Measurements from ENCODE around the gene TSPYL6. TPM values are rescaled to one million over a fixed set of nuclear protein-coding genes. Genes with fewer than 3 reads are reported as not detected.
A peak's percentile ranks its signal among the peaks of the same experiment; 100 is the strongest.

The TSPYL6 gene
- total RNA-seq, 2 donors from 2014 or later = not detected

DNA sequence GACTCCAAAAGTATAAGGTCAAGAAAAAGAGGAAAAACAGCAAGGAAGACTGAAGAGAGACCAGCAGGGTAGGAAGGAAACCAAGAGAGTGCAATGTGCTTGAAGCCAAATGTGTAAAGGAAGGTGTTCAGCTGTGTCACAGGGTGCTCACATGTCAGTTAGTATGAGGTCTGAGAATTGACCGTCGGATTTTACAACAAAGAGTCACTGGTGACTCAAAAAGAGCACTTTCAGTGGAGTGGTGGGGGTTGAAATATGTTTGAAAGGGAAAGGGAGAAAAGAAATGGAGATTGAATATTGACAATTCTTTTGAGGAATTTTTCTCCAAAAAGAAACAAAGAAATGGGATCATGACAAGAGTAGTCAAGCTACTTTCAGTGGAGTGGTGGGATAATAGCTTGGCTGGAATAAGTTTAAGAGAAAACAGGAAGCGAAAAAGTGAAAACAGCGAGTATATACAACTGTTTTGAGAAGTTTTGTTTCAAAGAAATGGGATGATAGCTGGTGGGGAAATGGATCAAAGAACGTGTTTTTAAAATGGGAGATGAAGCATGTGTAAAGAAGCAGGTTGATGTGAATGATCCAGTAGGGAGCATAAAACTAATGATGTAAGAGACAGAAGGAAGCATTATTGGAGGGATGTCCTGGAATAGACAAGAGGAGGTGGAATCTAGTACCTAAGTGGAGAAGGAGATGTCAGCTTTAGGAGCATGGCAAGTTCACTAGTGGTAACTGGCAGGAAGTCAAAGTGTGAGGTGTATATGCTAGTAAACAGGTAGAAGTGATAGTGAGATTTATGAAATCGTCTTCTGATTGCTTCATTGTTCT lies 3.6 kb upstream of the TSPYL6 start:
- no peak for DNase-seq (ENCODE audit: low spot score)
- intact Hi-C loops (cut with DNase I) = no loop called here

DNA sequence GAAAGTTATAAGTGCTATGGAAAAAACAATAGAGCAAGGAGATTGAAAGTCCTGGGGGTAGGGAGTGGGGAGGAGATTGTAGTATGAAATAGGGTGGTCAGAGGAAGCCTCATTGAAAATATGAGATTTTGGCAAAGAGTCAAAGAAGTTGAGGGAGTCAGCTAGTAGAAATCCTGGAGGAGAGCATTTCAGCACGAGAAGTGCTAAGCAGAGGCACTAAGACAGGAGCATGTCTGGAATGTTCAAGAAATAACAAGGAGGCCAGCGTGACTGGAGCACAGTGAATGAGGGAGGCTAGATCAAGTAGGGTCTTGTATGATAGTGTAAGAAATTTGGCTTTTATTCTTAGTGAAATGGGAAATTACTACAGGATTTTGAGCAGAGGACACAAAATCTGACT lies 2.1 kb upstream of the TSPYL6 start:
- intact Hi-C loops (cut with DNase I) = no loop called here
- no peak for DNase-seq (ENCODE audit: low spot score)

DNA sequence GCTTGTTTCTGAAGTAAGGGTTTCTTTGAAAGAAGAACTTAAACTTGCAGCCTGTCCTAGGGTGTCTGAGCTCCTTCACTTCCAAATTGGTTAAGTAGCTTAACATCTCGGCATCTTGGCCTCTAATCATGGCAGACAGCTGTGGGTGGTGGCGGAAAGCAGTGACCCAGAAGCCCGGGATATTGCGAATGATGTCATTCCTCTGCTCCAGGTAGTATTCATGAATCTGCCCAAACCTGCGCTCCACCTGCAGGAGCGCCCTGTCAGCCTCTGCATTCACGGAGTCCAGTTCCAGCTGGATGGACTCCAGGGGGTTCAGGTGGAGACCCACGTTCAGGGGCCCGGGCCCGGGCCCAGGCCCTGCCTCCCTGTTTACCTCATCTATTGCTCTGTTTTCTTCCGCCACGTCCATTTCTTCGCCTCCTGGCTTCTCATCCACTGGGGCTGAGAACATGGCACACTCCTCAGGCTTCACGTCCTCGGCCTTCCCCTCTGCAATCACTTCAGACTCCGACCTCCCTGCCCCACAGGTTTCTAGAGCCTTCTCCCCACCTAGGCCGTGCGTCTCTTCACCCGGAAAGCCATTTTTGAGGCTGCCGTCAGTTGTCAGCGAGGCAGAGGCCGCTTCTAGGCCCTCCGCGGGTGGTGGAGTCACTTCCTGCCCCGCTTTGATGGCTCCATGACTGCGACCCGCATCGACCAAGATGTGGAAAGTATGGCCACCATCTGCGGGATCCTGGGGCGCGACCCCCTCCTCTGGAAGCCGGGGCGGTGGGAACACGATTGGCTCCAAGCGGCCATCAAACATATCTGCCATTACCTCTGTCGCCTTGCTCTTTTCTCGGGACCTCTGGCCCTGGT lies 569 bp downstream of the TSPYL6 start:
- intact Hi-C loops (cut with DNase I) = loop anchor here in 1 of 2 donors (2.0 kb wide), 1 partner anchor 41 kb away; no protein-coding TSS in a partner anchor
- no peak for DNase-seq (ENCODE audit: low spot score)

DNA sequence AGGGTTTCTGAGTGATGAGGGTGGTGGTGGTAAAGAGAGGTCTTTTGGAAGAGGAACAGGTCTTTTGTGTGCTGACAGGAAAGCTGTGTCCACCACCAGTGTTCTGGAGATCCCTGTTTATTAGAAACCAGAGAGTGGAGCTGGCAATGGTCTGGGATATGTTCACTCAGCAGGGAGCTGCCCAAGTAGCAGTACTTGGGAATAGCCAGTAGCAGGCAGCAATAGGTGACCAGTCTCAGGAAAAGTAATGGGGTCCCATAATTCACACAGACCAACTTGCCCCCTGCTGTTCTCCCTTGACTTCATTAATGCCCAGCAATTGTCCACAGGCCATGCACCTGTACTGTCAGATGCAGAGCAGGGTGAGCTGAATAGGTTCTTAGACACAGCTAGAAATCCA lies 1.8 kb downstream of the TSPYL6 start:
- intact Hi-C loops (cut with DNase I) = no loop called here
- no peak for DNase-seq (ENCODE audit: low spot score)

DNA sequence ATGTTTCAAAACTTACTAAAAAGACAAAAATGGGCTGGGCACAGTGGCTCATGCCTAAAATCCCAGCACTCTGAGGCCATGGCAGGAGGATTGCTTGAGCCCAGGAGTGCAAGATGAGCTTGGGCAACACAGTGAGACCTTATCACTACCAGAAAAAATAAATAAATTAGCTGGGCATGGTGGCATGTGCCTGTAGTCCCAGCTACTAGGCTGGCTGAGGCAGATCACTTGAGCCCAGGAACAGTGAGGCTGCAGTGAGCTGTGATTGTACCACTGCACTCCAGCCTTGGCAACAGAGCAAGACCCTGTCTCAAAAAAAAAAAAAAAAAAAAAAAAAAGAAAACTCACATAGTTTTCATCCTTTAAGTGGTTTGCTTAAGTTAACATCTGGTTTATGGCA lies 6.4 kb downstream of the TSPYL6 start:
- intact Hi-C loops (cut with DNase I) = no loop called here

DNA sequence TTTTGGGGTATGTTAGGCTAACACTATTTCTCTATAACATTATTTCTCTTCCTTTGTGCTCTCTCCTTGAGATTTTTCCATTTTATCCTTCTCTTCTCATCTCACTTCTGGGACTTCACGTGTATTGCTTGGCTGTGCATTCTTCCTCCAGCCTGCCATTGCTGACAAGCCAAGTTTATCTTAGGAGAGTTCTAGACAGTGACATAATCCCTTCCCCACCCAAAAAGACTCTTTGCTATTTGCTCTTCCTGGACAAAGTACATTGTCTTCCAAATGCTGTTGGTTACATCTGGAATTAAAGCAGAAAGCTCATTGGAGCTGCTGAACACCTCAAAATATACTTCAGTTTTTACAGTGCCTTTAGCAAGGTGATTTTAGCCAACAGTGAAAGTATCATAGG lies 8.9 kb downstream of the TSPYL6 start:
- no peak for DNase-seq (ENCODE audit: low spot score)
- intact Hi-C loops (cut with DNase I) = no loop called here

More for the DNA sequence above, 6.4 kb downstream of the TSPYL6 start:
- DNase-seq (ENCODE audit: low spot score) = no peak

DNA sequence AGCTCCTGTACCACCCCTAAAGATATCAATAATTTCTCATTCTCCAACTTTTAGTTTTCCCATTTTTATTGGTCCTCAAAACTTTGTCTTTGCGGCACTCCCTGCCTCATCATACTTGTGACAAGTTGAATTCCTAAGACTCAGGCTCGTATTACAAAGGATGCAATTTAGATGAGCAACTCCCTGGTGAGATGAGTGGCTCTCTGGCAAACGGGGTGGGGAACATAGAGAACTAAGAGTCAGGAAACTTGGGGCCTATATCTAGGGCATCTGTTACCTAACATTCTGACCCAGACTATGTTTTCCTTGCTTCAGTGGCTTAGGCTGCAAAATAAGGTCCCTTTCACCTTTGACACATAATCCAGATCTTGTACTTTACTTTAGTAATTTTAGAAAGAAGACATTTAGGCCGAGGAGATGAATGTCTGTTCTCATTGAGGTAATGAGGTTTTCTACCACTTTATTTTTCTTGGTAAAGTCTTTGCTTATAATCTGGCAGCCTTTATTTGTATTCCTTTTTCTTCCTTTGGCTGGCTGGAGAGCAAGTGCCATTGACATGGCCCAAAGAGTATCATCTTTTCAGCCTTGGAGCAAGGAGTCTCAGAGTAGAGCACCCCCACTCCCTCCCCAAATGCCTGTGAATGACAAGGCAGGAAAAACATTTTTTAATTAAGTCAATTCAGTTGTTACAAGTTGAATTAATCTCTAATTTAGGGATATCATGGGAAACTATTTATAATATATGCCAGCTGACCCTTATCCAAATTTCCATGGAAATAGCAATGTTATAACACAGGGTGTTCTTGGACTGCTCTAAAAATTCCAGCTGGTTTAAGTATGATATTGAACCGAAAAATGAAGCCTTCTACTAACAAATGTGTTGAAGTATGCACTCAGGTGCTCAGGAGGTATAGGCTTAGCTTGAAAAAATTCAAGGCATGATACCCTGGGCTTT lies 15.2 kb downstream of the TSPYL6 start:
- peak; percentile 82 for DNase-seq (ENCODE audit: low spot score)
- intact Hi-C loops (cut with DNase I) = no loop called here

DNA sequence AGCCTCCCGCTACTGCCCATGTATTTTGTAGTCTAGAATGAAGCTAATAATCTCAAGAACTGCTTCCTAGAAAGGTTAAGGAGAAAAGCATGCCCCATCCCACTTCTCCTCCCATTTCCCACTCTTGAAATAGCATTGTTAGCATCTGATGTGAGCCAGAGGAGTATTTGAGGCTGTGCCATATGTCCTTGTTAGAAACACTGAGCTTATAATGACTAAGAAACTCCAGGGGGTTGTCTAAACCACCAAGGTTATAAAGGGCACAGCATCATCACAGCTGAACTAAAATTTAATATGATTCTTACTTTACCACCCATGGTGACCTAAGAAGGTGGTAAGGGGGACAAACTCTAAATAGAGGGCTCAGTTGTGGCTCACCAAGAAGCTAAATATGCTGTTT lies 16.6 kb downstream of the TSPYL6 start:
- intact Hi-C loops (cut with DNase I) = no loop called here
- no peak for DNase-seq (ENCODE audit: low spot score)

DNA sequence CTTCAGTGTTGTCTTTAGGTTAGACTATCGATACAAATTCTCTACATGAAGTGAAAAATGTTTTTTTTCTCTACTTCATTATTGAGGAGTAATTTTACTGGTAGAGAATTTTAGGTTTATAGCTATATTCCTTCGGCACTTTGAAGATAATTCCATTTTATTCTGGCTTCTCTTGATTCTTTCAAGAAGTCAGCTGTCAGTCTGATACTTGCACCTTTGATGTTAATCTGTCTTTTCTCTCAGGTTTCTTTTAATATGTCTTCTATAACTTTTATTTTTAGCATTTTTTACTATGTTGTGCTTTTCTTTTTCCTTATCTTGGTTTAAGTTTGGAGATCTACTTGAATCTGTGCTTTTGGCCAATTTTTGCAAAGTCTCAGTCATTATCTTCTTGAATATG lies 18.6 kb downstream of the TSPYL6 start:
- intact Hi-C loops (cut with DNase I) = no loop called here
- no peak for DNase-seq (ENCODE audit: low spot score)

DNA sequence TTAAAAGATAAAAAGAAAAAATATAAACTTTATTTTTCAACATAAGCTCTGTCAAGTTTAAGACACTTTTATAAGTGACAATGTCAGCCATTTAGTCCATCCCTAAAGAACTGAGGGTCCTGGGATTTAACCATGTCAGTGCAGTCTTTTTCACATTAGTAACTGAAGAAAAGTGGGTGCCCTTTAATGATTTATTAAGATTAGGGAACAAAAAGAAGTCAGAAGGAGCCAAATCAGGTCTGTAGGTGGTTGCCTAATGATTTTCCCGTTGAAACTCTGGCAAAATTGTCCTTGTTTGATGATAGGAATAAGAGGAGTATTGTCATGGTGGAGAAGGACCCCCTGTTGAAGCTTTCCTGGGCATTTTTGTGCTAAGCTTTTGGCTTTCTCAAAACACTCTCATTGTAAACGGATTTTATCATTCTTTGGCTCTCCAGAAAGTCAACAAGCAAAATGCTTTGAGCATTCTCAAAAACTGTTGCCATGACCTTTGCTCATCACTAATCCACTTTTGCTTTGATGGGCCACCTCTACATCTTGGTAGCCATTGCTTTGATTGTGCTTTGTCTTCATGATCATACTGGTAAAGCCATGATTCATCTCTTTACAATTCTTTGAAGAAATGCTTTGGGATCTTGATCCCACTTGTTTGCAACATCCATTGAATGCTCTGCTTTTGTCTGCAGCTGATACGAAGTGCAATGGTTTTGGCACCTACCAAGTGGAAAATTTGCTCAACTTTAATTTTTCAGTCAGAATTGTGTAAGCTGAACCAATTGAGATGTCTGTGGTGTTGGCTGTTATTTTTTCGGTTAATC lies 22.0 kb downstream of the TSPYL6 start:
- intact Hi-C loops (cut with DNase I) = no loop called here
- no peak for DNase-seq (ENCODE audit: low spot score)

DNA sequence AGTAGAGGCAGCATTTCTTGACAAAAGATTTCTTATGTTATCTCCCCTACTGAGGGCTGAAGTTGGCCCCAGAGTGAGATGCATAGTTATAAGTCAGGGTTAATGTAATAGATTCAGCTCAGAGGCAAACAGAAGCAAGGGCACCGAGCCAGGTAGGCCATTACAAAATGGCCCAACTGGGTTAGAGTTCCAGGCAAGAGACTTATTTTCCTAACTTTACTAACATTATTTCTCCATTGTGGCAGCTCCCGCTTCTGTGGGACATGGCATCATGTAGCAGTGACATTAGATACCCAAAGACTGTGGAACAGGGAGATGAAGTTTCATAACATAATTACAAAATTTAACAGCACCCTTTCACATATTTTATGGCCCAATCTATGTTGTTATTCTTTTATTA lies 27.1 kb downstream of the TSPYL6 start:
- intact Hi-C loops (cut with DNase I) = no loop called here
- no peak for DNase-seq (ENCODE audit: low spot score)

DNA sequence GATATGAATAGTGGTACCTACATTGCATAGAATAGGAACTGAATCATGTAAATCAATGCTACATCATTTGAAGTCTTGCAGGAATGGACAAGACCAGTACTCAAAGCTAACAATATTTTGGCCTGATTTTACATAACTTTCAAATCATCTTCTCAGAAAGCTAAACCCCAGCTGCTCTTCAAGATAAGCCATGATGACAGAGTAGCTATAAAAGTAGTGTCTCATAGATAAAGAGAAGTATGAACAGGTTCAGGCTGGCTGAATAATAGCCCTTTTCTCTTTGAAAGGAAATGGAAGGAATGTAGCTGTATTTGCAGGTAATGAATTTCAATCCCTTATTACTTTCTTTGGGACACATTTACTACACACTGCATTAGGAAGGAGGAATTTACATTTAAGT lies 28.2 kb downstream of the TSPYL6 start:
- intact Hi-C loops (cut with DNase I) = no loop called here
- DNase-seq (ENCODE audit: low spot score) = no peak

DNA sequence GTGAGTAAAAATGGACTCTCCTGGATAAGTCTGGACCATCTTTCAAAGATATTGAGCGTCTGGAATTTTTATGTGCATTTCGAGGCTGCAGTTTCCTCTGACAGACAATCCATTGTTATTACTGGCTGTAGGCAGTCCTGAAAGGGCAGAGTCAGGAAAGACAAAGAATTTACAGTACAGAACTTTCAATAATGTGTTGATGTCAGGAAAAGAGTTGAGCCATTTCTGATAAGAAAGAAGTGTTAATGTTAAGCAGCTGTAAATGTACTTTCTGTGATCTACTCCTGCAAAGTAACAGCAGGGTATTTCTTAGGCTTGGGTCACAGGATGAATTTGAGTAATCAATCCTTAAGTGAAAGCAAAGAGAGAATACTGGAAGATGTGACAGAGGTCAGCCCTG lies 29.8 kb downstream of the TSPYL6 start:
- DNase-seq (ENCODE audit: low spot score) = no peak
- intact Hi-C loops (cut with DNase I) = no loop called here

DNA sequence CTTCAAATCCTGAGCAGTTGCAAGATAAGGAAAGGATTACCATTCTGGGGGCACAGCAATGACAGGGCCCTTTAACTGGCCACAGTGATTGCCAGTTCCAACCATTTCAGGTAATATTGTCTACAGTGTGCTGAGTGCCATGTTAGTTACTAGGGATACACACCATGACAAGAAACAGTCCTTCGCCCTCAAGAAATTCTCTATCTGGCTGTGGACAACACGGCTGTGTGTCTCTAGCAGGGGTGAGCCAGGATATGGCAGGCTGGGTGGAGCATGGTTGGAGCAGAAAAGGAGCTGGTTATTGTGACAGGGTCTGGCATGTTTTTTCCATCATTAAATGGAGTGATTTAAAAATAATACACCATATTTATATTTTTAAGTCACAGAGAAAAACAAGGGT lies 31.0 kb downstream of the TSPYL6 start:
- intact Hi-C loops (cut with DNase I) = no loop called here

DNA sequence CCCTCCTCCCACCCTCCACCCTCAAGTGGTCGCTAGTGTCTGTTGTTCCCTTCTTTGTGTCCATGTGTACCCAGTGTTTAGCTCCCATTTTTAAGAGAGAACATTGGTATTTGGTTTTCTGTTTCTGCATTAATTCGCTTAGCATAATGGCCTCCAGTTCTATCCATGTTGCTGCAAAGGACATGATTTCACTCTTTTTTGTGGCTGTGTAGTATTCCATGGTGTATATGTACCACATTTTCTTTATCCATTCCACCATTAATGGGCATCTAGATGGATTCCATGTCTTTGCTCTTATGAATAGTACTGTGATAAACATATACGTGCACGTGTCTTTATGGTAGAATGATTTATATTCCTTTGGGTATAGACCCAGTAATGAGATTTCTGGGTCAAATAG lies 42.9 kb downstream of the TSPYL6 start:
- intact Hi-C loops (cut with DNase I) = no loop called here
- DNase-seq (ENCODE audit: low spot score) = no peak

More for the DNA sequence above, 31.0 kb downstream of the TSPYL6 start:
- no peak for DNase-seq (ENCODE audit: low spot score)

DNA sequence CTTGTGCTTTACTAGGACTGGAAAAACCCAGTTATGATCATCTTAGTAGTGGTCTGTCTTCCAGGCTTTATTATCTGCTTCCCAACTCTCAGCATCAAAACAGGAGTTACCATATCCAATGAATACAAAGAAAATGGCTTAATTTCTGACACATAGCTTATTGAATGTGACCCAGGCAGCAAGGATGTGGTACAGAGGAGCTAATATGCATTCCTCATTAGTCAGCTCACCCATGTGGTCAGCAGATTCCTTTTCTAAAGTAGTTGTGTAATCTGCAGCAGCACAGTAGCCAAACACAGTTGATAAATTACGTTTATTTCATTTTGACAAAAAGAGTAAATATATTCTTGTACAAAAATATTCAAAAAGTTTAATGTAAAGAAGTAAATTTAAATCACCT lies 43.6 kb downstream of the TSPYL6 start:
- no peak for DNase-seq (ENCODE audit: low spot score)
- intact Hi-C loops (cut with DNase I) = no loop called here

DNA sequence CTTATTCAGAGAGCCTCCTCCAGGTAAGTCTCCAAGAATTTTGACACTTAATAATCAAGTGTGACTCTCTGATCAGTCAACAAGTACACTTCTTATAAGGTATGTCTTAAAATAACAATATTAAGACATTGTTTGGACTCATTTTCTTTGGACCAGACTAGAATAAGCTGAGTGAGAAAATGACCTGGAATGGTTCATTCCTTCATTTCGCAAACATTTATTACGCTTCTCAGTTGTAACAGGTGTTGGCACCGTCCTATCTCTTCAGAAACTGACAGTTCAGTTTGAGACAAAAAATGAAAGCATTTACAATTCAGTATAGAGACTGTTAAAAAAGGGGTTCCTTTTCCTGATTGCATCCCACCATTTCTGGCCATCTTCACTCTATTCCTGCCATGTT lies 46.6 kb downstream of the TSPYL6 start:
- DNase-seq (ENCODE audit: low spot score) = no peak
- intact Hi-C loops (cut with DNase I) = no loop called here

DNA sequence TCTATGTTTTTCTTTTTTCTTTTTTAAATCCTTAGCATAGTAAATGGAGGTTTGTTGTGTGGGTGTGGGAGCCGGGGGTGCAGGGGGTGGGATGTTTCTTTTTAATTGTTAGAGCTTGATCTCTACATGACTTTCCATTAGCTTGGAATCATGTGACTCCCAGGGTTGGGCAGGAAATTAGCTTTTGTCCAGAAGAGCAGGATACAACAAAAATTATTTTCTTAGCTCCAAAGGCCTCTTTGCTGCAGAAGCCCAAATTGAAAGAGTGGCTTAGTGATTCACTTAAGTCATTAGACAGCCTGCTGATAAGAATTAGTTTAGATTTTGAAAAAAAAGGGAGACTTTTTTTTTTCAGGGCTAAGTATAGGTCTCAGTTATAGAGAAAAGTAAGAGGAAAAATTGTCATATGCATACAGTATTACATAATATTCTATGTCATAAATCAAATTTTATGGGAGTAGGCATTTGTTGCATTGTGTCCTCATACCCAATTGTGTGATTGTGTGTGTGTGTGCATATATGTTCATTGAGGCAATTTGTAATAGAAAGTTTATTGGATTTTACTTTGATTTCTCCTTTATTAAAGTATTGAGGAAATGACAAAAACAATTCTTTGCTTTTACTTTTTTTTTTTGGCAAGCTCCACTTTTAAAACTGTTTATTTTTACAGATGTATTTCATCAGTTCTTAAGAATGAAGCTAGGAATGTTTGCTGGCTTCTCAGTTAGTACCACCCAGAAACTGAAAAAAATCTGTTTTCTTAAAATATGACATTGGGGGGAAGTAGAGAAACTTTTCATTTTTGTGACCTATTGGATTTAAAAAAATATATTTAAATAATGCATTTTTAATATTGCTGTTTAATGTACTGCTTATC lies 47.4 kb downstream of the TSPYL6 start:
- no peak for DNase-seq (ENCODE audit: low spot score)
- intact Hi-C loops (cut with DNase I) = no loop called here

Data from posterior vena cava (tissue), 2 donors.